ENCODE measurements around the gene TNC.

TNC gene

GRCh38 chr9:115117999-115118878, at the start of gene TNC:
Gene TNC (minus strand): TSS chr9:115118157. CDS start chr9:115091018, 27,139 bp downstream.
- peak; percentile 28 for DNase-seq (ENCODE audit: insufficient read length, low spot score)
- no peak for FAIRE-seq

GRCh38 chr9:115167175-115167574, 49.2 kb upstream of the TNC start:
- no peak for FAIRE-seq
- DNase-seq (ENCODE audit: insufficient read length, low spot score), result peak; percentile 72

- DNase-seq (ENCODE audit: insufficient read length, low spot score), result no peak
These were observed 47.3 kb upstream of the TNC start for GRCh38 chr9:115165233-115165632.

GRCh38 chr9:115164511-115164974, 46.6 kb upstream of the TNC start:
- DNase-seq (ENCODE audit: insufficient read length, low spot score), result peak; percentile 38

More at GRCh38 chr9:115165233-115165632, 47.3 kb upstream of the TNC start:
- no peak for FAIRE-seq

DNA sequence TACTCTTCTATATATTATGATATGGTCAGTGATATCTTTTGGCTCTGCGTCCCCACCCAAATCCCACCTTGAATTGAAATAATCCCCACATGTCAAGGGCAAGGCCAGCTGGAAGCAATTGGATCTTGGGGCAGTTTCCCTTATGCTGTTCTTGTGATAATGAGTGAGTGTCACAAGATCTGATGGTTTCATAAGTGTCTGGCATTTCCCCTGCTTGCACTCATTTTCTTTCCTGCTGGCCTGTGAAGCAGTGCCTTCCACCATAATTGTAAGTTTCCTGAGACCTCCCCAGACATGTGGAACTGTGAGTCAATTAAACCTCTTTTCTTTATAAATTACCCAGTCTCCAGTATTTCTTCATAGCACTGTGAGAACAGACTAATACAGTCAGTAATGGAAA, 45.0 kb upstream of the TNC start:
- no peak for DNase-seq (ENCODE audit: insufficient read length, low spot score)
- no peak for FAIRE-seq

More at GRCh38 chr9:115164511-115164974, 46.6 kb upstream of the TNC start:
- FAIRE-seq, result peak; percentile 48

DNA sequence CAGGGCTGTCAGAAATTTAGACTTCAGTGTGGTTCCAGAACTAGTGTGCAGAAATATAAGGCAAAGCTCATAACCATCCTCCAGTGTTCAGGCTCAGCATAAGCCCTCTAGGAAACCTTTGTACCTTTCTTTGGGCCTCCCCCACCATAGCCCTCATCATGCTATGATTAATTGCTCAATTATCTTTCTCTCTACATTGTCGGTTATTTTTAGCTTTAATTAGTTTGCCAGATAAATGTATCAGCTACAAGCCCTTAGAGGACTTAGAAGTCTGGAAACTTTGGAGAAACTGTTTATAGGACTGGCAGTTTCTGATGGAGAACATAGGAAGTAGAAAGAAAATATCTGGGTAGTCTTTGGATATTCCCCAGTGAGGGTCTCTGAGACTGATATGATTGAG, 43.5 kb upstream of the TNC start:
- DNase-seq (ENCODE audit: insufficient read length, low spot score) (no peak), FAIRE-seq (no peak)

DNA sequence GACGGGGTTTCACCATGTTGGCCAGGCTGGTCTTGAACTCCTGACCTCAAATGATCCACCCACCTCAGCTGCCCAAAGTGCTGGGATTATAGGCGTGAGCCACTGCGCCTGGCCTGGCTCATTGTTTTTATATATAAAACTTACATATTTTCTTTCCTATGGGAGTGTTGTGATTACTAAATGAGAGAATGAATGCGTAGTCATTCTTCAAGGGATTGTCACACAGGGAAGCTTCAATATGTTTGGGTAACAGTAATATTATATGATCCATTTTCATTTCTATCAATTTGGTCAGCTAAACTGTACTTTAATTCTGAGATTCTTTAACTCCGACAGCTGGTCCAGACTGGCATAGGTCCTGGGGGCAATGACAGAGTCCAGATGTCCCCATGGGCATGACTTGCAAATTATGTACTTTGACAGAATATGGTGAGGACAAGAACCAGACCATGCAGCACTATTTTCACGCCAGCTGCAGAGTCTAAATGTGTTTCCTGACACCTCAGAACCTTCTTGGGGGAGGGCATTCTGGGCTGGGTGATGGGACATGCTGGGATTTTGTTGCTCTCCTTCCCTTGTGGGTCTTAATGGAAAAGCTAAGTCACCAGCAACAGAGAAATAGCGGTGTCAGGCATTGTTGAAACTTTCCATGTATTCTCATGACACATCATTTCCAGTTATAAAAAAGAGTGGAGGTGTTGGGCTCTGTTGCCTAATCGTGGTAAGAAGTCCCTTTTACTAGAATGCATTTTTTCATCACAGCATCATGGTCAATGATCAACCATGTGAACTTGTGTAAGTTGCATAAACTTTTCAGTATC, 40.9 kb upstream of the TNC start:
- FAIRE-seq (no peak), DNase-seq (ENCODE audit: insufficient read length, low spot score) (no peak)

GRCh38 chr9:115157245-115157674, 39.3 kb upstream of the TNC start:
- DNase-seq (ENCODE audit: insufficient read length, low spot score), result peak; percentile 41
- FAIRE-seq, result no peak

DNA sequence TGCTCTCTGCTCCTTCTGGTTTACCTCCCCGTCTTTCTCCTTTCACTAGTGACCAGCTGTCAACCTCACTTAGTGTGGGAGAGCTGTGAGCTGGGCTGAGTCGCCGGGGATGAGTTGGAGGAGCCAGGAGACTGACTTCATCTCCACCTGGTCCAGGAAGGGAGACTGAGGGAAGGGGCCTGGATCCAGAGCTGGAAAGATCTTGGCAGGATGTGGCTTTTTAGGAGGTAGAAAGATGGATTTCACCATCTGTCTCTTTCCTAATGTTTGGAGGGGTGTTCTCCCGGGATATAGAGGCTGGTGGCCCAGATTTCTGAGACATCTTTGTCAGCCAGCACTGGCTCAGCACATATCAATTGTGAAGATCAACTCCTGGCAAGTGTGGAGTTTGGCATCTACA, 37.1 kb upstream of the TNC start:
- no peak for FAIRE-seq
- no peak for DNase-seq (ENCODE audit: insufficient read length, low spot score)

DNA sequence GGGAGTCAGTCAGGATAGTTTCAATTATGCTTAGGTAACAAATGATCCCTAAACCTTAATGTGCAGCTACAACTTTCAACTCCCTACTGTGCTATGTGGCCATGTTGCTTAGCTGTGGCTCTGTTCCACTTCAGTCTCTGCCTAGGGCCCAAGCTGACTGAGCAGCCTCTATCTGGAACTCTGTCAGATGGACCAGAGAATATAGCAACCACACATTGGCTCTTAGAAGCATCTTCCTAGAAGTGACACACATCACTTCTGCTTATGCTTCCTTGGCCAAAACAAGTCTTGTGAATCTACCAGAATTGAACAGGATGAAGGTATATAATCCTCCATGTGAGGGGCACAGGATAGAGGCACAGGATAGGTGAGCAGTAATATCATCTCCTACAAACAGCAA, 36.7 kb upstream of the TNC start:
- DNase-seq (ENCODE audit: insufficient read length, low spot score) (no peak), FAIRE-seq (no peak)

DNA sequence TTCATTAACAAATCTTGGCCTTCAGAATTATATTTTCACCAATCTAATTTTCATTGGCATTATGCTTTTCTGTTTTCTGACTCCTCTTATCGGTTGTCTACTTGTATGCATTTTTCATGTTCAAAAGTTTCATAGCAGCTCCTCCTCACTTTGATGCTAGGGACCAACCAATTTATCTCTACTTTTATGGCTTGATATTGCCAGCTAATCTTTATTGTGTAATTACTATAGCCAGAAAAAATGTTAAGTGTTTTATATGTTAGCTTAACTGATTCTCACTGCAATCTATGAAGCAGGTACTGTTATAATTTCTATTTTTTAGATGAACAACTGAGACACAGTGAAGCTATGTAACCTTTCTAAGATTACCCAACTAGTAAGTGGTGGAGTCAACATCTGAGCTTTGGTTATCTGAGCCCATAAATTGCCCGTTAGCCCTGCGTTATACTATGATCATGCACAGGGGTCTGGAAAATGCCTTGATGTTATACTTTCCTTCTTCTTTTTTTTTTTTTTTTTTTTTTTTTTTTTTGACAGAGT, 34.4 kb upstream of the TNC start:
- no peak for FAIRE-seq
- DNase-seq (ENCODE audit: insufficient read length, low spot score), result no peak

DNA sequence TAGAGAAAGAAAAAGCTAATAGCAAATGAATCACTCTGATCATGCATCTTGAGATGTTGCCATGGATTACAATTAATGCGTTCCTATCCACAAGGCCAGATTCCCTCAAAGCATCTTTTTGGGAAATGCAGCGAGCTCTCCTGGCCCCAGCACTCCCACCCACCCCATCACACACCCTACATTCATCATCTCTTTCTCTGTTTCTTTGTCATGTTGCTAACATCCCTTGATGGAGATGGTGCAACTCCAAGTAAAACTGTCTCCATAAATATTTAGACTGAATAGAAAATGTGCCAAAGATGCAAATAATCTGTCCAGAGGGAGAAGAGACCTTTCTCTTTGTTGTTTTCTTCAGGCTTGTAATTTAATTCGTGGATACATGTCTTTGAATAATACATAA, 30.8 kb upstream of the TNC start:
- DNase-seq (ENCODE audit: insufficient read length, low spot score), result no peak
- FAIRE-seq, result no peak

DNA sequence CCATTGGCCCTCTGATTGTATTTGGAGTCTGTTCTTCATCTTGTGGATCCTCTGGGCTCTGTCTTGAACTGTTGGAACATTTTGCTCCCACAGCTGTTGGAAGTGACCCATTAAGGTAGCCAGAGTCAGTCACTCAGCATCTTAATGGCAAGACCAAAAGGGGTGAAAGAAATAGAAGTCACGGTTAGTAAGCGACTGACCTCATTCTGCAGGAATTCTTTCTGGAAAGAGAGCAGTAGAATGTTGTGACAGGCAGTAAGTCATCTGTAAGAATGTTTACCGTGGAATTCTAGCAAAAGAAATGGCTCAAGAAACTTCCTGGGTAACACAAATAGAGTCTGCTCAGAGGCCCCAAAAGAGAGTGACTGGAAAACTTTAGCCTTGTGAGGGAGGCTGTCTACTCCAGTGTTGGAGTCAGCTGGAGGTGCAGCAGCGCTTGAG, 28.6 kb upstream of the TNC start:
- peak; percentile 59 for DNase-seq (ENCODE audit: insufficient read length, low spot score)
- peak; percentile 20 for FAIRE-seq

DNA sequence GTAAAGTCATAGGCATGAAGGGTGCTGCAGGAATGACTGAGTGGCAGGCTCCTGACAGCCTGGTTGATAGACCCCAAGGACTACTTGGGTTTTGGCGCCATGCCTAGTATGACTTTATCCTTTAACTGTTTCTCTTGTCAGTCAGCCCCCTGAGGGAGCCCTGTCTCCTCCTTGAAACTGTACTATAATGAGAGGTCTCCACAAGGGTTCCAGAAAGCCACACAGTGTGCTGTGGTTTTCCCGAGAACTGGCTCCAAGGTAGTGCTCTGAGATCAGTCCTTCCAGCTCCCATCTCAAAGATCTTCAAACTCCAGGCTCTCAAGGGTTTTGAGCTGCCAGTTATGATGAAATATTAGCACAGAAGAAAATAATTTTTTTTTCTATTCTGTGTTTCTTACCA, 26.7 kb upstream of the TNC start:
- DNase-seq (ENCODE audit: insufficient read length, low spot score) (no peak), FAIRE-seq (no peak)

GRCh38 chr9:115143689-115144088, 25.7 kb upstream of the TNC start:
- DNase-seq (ENCODE audit: insufficient read length, low spot score), result no peak
- no peak for FAIRE-seq

DNA sequence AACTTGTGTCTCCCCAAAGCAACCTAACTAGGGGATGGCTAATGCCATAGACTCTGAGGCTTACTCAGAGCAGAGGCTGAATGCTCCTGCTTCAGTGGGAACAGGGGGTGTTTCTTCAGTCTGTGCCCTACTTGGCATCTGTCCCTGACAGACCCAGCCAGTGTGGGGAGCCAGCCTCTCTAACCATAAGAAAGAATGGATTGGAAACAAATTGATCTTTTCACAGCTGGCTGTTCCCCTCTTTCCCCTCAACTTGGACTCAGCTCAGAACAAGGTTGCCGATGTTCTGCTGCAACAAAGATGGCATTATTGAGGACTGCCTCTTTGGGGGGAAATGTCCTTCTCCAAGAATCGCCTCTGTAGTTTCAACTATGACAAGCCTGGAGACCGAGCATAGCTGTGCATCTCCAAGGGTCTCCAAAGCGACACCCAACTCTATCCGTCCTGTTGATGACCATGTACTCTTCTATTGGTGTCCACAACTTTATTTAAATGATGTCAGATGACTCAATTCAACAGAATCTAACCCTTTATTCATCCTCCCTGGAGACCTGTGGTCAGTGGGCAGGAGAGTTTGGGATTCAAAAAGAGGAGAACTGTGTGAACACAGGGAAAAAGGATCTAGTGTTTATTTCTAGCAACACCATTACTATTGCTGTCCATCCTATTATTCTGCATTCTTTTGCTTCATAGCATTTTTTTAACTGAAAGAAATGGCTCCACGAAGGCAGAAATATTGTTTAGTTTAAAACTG, 24.7 kb upstream of the TNC start:
- DNase-seq (ENCODE audit: insufficient read length, low spot score), result no peak
- no peak for FAIRE-seq

GRCh38 chr9:115142090-115142489, 24.1 kb upstream of the TNC start:
- FAIRE-seq, result no peak

DNA sequence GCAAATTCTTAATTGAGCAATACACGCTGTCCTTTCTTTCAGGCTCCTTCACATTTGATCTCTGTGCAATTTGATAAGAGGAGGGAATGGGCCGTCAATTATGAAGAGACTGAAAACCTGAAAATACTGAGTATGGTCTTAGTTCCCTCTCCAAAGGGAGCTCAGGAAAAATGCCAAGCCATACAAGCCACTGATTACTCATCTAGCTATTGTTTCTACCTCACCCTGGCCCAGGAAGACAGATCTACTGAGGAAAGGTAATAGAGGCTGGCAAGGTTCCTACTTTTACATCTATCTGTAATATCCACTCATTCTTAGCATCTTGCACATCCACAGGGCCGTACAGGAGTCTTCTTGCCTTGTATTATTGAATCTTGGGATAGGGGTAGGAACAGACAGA, 23.7 kb upstream of the TNC start:
- DNase-seq (ENCODE audit: insufficient read length, low spot score), result no peak
- FAIRE-seq, result no peak

More at GRCh38 chr9:115142090-115142489, 24.1 kb upstream of the TNC start:
- no peak for DNase-seq (ENCODE audit: insufficient read length, low spot score)

GRCh38 chr9:115138151-115138550, 20.2 kb upstream of the TNC start:
- DNase-seq (ENCODE audit: insufficient read length, low spot score) (no peak), FAIRE-seq (no peak)

DNA sequence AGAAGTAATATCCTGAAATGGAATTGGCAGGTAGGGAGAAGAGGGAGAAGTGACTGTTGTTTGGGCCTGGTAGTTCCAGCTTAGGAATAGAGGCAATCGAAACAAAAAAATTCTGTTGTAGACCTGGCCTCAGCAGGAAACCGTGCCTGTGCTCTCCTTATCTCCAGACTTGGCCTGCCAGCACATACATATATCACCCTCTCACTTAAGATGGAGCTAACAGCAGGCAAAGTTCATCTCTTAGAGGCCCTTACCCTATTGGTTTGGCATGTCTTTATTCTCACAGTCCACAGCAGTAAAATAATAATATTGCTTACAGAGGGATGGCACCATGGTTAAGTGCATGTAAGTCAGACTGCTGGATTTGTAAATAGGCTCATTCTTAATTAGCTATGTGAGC, 19.6 kb upstream of the TNC start:
- no peak for FAIRE-seq
- no peak for DNase-seq (ENCODE audit: insufficient read length, low spot score)

Measured in HTR-8/SVneo (cell line).